IPS-15b (cell line): ENCODE measurements around the gene UTP18.

Experiments
- H3K27me3 ChIP-seq: one replicate; pipeline ENCODE4 v1.6.1; 2013; ENCODE audit warnings: low read length; ENCODE audit not compliant: control insufficient read depth, insufficient read depth
- H3K36me3 ChIP-seq: one replicate; pipeline ENCODE4 v1.6.1; 2013; ENCODE audit warnings: low read length; ENCODE audit not compliant: control insufficient read depth, insufficient read depth
- H3K4me1 ChIP-seq: one replicate; pipeline ENCODE4 v1.6.1; 2013; ENCODE audit warnings: mild to moderate bottlenecking, low read length; ENCODE audit not compliant: control insufficient read depth, insufficient read depth
- H3K4me3 ChIP-seq: one replicate; pipeline ENCODE4 v1.5.1; 2013; ENCODE audit warnings: low read depth, low read length
- H3K9ac ChIP-seq: one replicate; pipeline ENCODE4 v1.6.1; 2013; ENCODE audit warnings: low read depth, mild to moderate bottlenecking, low read length
- H3K9me3 ChIP-seq: one replicate; pipeline ENCODE4 v1.6.1; 2013; ENCODE audit warnings: mild to moderate bottlenecking, low read length; ENCODE audit not compliant: control insufficient read depth, insufficient read depth

The UTP18 gene

DNA sequence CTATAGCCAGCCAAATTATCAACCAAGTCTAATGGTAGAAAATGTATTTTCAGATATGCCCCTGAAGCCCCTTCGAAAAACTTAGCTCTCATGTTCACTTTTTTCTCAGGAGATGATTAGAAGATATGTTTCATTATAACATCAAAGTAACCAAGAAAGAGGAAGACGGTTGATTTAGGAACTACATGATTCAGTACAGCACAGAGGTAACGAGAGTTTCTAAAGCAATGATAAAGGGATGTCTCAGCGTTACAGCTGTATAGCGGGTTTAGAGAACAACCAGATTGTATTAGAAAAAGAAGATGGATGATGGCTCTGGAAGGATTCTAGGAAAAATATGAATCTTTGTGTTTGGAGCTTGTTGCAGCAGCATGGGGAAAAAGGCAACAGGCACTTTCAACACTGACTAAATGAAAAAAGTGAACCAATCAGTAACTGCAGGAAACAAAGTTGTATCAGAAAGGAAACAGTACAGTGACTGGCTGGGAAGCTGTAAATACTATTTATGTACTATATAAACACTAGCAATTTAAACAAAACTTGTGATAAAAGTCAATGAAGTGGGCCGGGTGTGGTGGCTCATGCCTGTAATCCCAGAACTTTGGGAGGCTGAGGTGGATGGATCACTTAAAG, 22.0 kb upstream of the UTP18 start:
- Histone ChIP-seq H3K36me3 (no peaks in the 10 kb centered on the region), H3K4me1 (no peaks in the 10 kb centered on the region), H3K9ac (no peak overlapping the region), H3K27me3 (no peaks in the 10 kb centered on the region), H3K9me3 (no peaks in the 10 kb centered on the region), H3K4me3 (no peak overlapping the region)

DNA sequence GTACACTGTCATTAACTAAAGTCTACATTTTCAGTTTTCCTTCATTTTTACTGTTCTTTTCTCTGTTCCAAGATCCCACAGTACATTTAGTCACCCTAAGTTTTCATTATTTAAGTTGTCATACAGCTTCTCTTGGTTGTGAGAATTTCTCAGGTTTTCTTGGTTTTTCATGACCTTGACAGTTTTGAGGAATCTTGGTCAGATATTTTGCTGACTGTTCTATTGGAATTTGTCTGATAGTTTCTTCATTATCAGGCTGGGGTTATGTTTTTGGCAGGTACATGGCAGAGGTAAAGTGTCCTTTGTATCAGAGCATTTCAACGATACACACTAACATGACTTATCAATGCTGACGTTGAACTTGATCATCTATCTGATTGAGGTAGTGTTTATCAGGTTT, 20.1 kb upstream of the UTP18 start:
- no peaks in the 10 kb centered on the region for H3K9me3 ChIP-seq
- no peaks in the 10 kb centered on the region for H3K36me3 ChIP-seq
- H3K27me3 ChIP-seq: no peaks in the 10 kb centered on the region
- no peaks in the 10 kb centered on the region for H3K4me1 ChIP-seq
- H3K9ac ChIP-seq: no peak overlapping the region
- no peak overlapping the region for H3K4me3 ChIP-seq

DNA sequence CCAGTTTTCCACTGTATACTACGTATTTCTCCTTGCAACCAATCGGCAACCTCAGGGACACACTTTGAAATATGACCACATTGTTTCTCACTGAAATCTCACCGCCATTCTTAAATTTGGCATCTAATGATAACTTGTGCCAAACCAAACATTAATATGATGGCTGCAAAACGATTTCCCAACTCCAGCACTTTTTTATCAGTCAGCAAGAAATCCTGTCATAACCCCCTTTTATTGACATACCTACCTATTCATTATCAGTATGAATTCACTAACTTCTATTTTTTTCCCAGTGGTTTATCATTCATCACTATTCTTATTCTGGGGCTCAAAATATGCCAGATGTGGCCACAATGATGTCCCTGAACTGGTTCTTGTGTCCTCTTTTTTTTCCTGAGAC, 16.3 kb upstream of the UTP18 start:
- Histone ChIP-seq H3K4me1 (no peaks in the 10 kb centered on the region), H3K9ac (no peak overlapping the region), H3K27me3 (no peaks in the 10 kb centered on the region), H3K9me3 (no peaks in the 10 kb centered on the region), H3K4me3 (no peak overlapping the region), H3K36me3 (no peaks in the 10 kb centered on the region)

DNA sequence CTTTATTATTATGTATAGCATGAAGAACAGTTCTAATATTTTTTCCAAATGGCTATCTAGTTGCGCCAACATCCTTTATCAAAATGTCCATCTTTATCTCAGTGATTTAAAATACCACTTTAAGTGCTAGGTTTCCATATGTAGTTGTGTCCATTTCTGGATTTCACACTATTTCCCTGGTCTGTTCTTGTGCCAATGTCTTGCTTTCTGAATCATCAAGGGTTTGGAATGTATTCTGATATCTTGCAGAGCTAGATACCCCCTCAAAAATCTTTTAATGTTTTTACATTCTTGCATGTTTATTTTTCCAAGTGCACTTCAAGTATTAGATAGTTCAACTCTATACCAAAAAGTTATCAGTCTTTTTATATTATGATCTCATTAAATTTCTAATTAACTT, 14.8 kb upstream of the UTP18 start:
- Histone ChIP-seq H3K27me3 (no peaks in the 10 kb centered on the region), H3K9me3 (no peaks in the 10 kb centered on the region), H3K4me1 (no peaks in the 10 kb centered on the region), H3K4me3 (no peak overlapping the region), H3K9ac (no peak overlapping the region), H3K36me3 (no peaks in the 10 kb centered on the region)

DNA sequence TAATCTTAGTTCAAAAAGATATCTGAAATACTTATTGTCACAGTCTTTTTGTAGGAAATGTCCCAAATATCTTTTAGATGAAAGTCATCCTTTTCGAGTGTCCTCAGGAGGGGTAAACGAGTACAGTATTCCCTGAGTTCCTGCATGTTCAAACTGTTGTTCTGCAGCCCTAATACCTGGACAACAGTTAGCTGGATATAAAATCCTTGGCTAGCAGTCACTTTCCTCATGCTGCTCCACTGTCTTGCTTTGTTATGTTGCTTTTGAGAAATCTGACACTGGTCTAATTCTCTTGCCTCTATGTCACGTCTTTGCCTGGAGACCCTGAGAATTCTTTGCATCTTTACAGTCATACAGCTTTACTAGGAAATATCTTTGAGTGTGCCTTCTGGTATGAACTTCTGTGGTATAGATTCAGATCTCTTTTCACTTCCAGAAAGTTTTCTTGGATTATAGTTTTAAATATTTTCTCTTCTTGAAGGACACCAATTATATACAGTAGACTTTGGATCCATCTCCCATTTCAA, 10.0 kb upstream of the UTP18 start:
- Histone ChIP-seq H3K4me1 (no peaks in the 10 kb centered on the region), H3K4me3 (no peak overlapping the region), H3K36me3 (no peaks in the 10 kb centered on the region), H3K9me3 (no peaks in the 10 kb centered on the region), H3K27me3 (no peaks in the 10 kb centered on the region), H3K9ac (no peak overlapping the region)

DNA sequence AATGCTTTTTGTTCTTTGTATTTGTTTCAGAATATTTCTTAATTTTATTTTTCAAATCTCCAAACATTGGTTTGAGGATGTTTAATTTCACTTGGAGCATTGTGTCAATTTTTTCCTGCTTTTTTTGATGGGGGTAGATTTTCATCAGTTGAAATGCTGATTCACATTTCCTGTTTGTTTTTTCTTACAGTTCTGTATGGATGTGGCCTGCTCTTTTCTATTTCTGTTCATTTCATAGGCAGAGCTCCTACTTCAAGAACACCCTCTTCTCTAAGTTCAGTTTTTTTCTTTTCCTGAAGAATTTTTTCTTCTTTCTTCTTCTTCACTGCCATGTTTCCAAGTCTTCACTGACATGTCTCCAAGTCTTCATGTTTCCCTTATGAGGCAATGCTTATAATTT, 9.3 kb upstream of the UTP18 start:
- no peak overlapping the region for H3K4me3 ChIP-seq
- H3K36me3 ChIP-seq: no peaks in the 10 kb centered on the region
- no peak overlapping the region for H3K9ac ChIP-seq

DNA sequence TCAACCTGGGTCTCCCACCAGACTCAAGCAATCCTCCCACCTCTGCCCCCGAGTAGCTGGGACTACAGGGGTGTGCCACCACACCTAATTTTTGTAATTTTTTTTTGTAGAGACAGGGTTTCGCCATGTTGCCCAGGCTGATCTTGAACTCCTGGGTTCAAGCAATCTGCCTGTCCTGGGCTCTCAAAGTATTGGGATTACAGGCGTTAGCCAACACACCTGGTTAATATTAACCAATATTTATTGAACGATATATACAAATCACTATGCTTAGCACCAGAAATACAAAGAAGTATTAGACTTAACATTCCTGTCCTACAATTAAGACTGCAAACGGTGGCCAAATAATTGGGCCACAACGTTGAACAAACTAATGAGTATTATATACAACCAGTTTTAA, 4.7 kb upstream of the UTP18 start:
- Histone ChIP-seq H3K9me3 (no peaks in the 10 kb centered on the region), H3K27me3 (no peaks in the 10 kb centered on the region), H3K4me3 (no peak overlapping the region), H3K4me1 (no peaks in the 10 kb centered on the region), H3K9ac (no peak overlapping the region), H3K36me3 (no peaks in the 10 kb centered on the region)

More for the DNA sequence above, 9.3 kb upstream of the UTP18 start:
- H3K4me1 ChIP-seq: no peaks in the 10 kb centered on the region
- no peaks in the 10 kb centered on the region for H3K9me3 ChIP-seq
- no peaks in the 10 kb centered on the region for H3K27me3 ChIP-seq

DNA sequence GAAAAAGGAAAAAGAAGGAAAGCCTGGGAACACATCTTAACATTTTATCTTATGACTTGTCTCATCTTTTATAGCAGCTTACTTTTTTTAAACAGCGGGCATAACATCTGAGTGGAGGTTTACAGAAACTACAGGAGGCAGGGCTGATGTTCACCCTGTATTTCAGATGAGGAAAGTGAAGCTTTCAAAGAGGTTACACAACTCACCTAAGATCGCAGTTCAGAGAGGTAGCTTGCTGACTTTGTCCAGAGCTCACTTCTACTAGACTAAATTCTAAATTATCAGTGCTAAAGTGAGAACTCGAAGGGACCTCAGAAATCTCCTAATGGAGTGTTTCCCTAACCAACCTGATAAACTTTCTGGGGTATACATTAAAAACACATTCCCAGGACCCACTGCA, 4.2 kb upstream of the UTP18 start:
- Histone ChIP-seq H3K4me3 (no peak overlapping the region), H3K9me3 (no peaks in the 10 kb centered on the region), H3K27me3 (no peaks in the 10 kb centered on the region), H3K9ac (no peak overlapping the region), H3K4me1 (no peaks in the 10 kb centered on the region), H3K36me3 (no peaks in the 10 kb centered on the region)

DNA sequence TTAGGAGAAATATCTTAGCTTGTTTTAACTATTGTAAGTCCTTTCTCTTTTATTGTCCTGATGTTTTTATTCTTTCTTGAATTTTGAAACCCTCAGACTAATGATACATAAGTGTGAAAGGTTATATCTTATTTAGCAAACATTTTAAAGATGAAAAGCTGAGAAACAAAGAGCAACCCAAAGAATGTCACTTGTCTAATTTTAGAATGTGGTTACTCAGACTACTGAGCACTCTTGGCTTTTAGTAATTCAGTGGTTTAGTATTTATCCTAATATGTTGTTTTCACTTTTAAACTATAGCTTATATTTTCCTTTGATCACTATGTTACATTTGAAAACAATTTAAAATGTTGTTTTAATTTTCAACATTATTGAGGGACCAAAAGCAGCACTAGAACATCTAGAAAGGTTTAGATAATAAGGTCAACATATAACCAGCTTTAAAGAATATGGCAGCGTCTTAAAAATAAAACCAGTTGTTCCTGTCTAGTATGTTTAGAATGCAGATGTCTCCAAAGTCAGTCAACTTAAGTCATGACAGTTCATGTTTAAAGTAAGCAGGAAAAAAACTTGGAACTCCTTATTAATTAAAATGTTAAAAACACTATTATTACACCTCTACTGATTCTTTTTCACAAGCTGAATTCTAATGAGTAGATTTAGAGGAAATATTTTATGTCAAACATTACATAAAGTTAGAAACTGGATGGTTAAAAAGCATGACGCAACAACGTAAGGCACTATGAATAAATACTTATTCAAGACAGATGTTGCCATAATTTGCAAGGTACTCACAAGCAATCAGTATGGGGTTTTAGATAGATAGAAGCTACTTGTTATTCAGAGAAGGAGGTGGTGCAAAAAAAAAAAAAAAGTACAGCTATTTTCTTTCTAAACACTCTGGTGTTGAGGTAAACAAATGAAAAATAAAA, 2.9 kb upstream of the UTP18 start:
- peak overlapping the region; percentile 100 for H3K4me3 ChIP-seq
- no peaks in the 10 kb centered on the region for H3K4me1 ChIP-seq
- H3K9ac ChIP-seq: peak overlapping the region; percentile 38
- H3K36me3 ChIP-seq: no peaks in the 10 kb centered on the region
- no peaks in the 10 kb centered on the region for H3K27me3 ChIP-seq
- H3K9me3 ChIP-seq: no peaks in the 10 kb centered on the region

DNA sequence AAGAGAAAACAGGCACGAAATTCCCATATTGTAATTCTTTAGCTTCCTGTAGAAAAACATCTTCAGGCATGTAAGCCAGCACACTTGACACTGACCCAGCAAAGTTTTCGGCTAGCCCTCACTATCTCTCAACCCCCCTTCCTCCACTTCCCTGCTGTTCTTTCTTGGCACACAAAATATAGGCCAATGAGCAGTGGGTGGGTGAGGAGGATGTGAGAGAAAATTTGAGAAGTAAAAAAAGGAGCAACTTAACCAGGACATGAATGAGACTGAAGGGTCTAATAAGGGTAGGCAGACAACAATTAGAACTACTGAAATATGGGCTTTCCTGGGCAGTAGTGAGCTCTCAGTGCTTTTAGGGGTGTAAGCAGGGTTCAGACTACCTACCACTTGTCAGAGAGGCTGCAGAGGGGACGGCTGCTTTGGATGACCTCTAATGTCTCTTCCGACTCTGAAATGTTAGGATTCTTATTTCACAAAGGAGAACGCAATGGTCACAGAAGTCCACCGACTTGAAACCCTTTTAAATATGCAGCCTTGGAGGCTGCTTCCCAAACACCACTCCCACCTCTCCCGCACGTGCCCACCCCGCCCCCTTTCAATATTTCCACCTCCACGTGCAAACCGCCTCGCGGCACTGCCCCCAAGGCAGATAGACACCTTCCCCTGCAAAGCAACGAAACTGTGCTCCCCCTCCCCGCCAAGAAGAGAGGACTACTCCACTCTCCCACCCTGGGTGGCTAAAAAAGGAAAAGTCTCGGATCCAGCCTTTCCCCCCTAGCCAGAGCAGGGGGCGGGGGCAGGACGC, 1.4 kb upstream of the UTP18 start:
- Histone ChIP-seq H3K9ac (peak overlapping the region; percentile 100), H3K4me1 (no peaks in the 10 kb centered on the region), H3K36me3 (no peaks in the 10 kb centered on the region), H3K27me3 (no peaks in the 10 kb centered on the region), H3K9me3 (no peaks in the 10 kb centered on the region), H3K4me3 (peak overlapping the region; percentile 100)

DNA sequence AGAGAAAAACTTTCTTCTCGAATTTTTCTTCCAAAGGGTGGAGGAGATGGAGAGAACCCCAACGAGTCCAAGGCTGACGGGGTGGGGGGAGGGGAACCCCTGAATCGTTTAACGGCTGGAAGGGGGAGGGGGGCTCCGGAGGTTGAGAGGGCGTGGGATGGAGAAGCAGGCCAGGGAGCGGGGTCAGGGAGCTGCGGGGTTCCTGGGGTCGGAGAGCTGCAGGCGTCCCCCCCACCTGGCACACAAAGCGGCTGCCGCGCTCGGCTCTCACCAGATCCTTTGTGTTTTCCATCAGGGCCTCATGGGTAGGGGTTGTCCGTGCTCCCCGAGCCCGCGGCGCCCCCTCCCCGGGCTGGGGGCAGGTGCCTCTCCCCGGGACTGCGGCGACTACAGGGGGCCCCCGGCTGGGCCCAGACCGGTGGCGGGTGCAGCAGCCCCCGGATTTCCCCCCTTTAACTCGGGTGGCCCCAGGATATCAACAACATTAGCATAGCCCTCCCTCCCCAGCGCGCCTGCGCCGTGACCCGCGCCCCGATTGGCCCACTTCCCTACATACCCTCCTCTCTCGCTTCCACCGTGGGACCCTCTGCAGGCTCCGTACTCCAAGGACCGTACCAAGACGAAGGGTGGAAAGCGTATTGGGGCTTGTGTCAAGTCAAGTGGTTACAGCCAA, 646 bp upstream of the UTP18 start, which contains the start of gene MBTD1:
TSS of gene MBTD1 (minus strand) at position 486 of the 673 bp plus-strand sequence. CDS start 34,888 bp downstream, outside the sequence.
- peak within 1 kb of the TSS; percentile 100 for H3K4me3 ChIP-seq
- H3K9ac ChIP-seq: peak within 1 kb of the TSS; percentile 100
- no peaks in the 10 kb centered on the region for H3K36me3 ChIP-seq
- no peaks in the 10 kb centered on the region for H3K27me3 ChIP-seq
- H3K9me3 ChIP-seq: no peaks in the 10 kb centered on the region
- H3K4me1 ChIP-seq: no peaks in the 10 kb centered on the region
